Right lobe of liver (tissue), 6 donors: ENCODE data around the gene SLAIN2. TPM values are rescaled to one million over a fixed set of nuclear protein-coding genes. Genes with fewer than 3 reads are reported as not detected.

ENCODE experiments used
- ATAC-seq, 4 donors: fragments of 200-7000 bp; cut with Tn5 transposase; one replicate each; pipeline ENCODE4 v1.9.1; 2020; ENCODE audit warnings: mild to moderate bottlenecking in 4 of 4, moderate library complexity in 4 of 4
- DNase-seq, 3 donors: peaks; one replicate each; pipeline ENCODE4 v3.0.0-alpha.2; 2020
- H3K27ac ChIP-seq, 3 donors: fragments of 200-600 bp; one replicate each; pipeline ENCODE4 v1.8.0; 2022
- H3K27me3 ChIP-seq, 2 donors: fragments of 200-600 bp; one replicate each; pipeline ENCODE4 v1.8.0; 2022
- H3K36me3 ChIP-seq, 4 donors: fragments of 200-600 bp; sonication (generic) in 1 of 4; one replicate each; pipeline versions ENCODE4 v1.5.1 to v1.8.0; 2017 to 2022; ENCODE audit warnings: control low read depth in 1 of 4
- H3K4me1 ChIP-seq, 4 donors: fragments of 200-600 bp; sonication (generic) in 1 of 4; one replicate each; pipeline versions ENCODE4 v1.5.1 to v1.8.0; 2017 to 2022; ENCODE audit warnings: control low read depth in 1 of 4
- H3K4me3 ChIP-seq, 3 donors: fragments of 200-600 bp; one replicate each; pipeline ENCODE4 v1.8.0; 2022
- H3K9me3 ChIP-seq, 4 donors: fragments of 200-600 bp; sonication (generic) in 1 of 4; one replicate each; pipeline versions ENCODE4 v1.5.1 to v1.8.0; 2017 to 2022; ENCODE audit warnings: control low read depth in 1 of 4
- POLR2A ChIP-seq: fragments of 450-650 bp; IDR thresholded peaks from one replicate; pipeline ENCODE4 v1.6.1; 2017; ENCODE audit warnings: antibody characterized with exemption, mild to moderate bottlenecking
- WGBS: methylation state at CpG from one replicate; pipeline ENCODE4 v1.1.6; 2018; ENCODE audit warnings: low coverage, low lambda C conversion rate; ENCODE audit not compliant: insufficient coverage; ENCODE audit errors: missing lambda C conversion rate; 5-methylcytosine and 5-hydroxymethylcytosine counted together
- intact Hi-C, 2 donors: fragments of 100-400 bp; cut with DNase I; formaldehyde crosslinking; loops; one replicate each; pipeline versions ENCODE4 v1.11.2 to v1.14.1; 2022
- total RNA-seq, 6 experiments: library from RNA; depleted of rRNA in 2 of 6; stranded (reverse); fragments of >200 nt in 2 of 6; fragmentation: NEBNext Ultra II Directional in 3 of 6; extraction: Animal tissue kit (Norgen Biotek cat#: 25700) in 3 of 6; gene quantifications; one replicate each; pipeline versions ENCODE4 v1.1.0 to v1.2.4, GENCODE V29; 2016 to 2023
- TF ChIP-seq, protein P1 (sequence below), 4 donors: fragments of 200-600 bp in 3 of 4; fragments of 450-650 bp in 1 of 4; IDR thresholded peaks; one replicate each; pipeline versions ENCODE4 v1.5.1 to v1.8.0; 2016 to 2022; ENCODE audit warnings: antibody characterized with exemption in 4 of 4, mild to moderate bottlenecking in 2 of 4
- donor health status: DM: no; HTN: yes; CAD: no.
- donor health status: DM: no; HTN: no; CAD: no.
- donor health status: DM: no; HTN: no; CAD: no.
- donor health status: DM: no; HTN: yes; CAD: no.
- donor health status: DM: no; HTN: yes; CAD: no.

Gene SLAIN2
- total RNA-seq, 6 experiments from 2014 or later: 36.4 to 80.6 (median 45.1) TPM

DNA sequence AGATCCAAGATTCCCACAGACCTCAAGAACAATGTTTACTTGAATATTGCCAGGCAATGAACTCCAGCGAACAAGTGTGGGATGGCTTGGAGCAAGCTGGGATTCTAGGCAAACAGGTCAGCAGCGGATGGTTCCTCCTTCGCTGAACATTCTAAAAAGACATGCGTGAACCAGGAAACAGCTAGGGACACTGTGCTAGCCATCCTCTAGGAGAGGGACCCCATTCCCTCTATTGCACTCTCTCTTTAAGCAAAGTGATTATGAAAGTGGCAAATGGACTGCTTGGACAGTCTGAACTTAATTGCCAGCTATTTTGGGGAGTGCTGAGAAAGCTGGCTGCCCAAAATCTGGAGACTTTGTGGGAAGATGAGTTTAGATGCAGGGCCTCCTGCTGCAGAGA lies 41.8 kb upstream of the SLAIN2 start:
- no peaks in the 10 kb centered on the region for H3K36me3 ChIP-seq
- no peaks in the 10 kb centered on the region for H3K27me3 ChIP-seq
- no peaks in the 10 kb centered on the region for H3K9me3 ChIP-seq
- no peak for DNase-seq
- intact Hi-C loops: no loop called here
- H3K4me1 ChIP-seq: no peaks in the 10 kb centered on the region
- no peak for ATAC-seq
- WGBS: 84% methylated on average over 3 of the region's 4 CpGs
- no peak overlapping the region for H3K27ac ChIP-seq
- TF ChIP-seq, protein P1, sequence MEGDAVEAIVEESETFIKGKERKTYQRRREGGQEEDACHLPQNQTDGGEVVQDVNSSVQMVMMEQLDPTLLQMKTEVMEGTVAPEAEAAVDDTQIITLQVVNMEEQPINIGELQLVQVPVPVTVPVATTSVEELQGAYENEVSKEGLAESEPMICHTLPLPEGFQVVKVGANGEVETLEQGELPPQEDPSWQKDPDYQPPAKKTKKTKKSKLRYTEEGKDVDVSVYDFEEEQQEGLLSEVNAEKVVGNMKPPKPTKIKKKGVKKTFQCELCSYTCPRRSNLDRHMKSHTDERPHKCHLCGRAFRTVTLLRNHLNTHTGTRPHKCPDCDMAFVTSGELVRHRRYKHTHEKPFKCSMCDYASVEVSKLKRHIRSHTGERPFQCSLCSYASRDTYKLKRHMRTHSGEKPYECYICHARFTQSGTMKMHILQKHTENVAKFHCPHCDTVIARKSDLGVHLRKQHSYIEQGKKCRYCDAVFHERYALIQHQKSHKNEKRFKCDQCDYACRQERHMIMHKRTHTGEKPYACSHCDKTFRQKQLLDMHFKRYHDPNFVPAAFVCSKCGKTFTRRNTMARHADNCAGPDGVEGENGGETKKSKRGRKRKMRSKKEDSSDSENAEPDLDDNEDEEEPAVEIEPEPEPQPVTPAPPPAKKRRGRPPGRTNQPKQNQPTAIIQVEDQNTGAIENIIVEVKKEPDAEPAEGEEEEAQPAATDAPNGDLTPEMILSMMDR (IDR thresholded peaks at IDR 0.05): no peak
- no peak for TF ChIP-seq POLR2A
- H3K4me3 ChIP-seq: no peak overlapping the region

DNA sequence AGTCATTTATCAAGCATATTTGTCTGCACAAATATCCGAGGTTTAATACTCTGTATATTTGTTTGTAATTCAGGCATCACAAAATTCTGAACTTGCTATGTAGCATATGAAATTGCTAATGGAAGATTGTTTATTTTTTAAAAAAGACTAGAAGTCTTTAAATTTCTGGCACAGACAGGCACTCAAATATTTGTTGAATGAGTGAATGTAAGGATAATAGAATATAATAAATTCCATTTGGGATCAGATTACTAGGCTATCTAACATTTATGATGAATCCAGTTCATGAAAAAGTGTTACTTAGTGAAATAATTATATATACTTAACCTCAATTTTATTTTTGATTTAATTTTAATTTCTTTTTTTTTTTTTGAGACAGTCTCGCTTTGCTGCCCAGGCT lies 41.3 kb upstream of the SLAIN2 start:
- no peaks in the 10 kb centered on the region for H3K4me1 ChIP-seq
- 66% methylated on average over 2 of the region's 2 CpGs for WGBS
- ATAC-seq (no peak), DNase-seq (no peak)
- H3K27me3 ChIP-seq: no peaks in the 10 kb centered on the region
- H3K36me3 ChIP-seq: no peaks in the 10 kb centered on the region
- no peaks in the 10 kb centered on the region for H3K9me3 ChIP-seq
- intact Hi-C loops: no loop called here
- no peak overlapping the region for H3K27ac ChIP-seq
- TF ChIP-seq, protein P1 (IDR thresholded peaks at IDR 0.05): no peak
- no peak for TF ChIP-seq POLR2A
- no peak overlapping the region for H3K4me3 ChIP-seq

DNA sequence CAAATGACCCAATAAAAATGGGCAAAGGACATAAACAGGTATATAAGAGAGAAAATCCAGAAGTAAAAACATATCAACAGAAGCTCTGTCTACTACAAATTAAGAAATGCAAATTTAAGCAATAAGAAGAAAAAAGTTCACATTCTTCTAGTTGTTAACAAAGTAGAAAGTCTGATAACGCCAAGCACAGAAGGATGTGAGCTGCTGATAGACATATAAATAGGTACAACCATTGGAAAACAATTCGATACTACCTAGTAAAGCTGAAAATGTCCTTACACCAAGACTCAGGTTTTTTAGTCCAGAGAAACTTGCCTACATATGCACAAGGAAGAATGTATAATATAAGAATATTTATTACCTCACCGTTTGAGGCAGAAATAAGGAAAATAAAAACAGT lies 35.8 kb upstream of the SLAIN2 start:
- H3K27me3 ChIP-seq: no peaks in the 10 kb centered on the region
- TF ChIP-seq, protein P1 (IDR thresholded peaks at IDR 0.05): no peak
- TF ChIP-seq POLR2A: no peak
- H3K36me3 ChIP-seq: no peaks in the 10 kb centered on the region
- no peak overlapping the region for H3K27ac ChIP-seq
- WGBS: 58% methylated on average over 3 of the region's 3 CpGs
- no peaks in the 10 kb centered on the region for H3K9me3 ChIP-seq
- no peak overlapping the region for H3K4me3 ChIP-seq
- intact Hi-C loops: no loop called here
- no peaks in the 10 kb centered on the region for H3K4me1 ChIP-seq
- ATAC-seq (no peak), DNase-seq (no peak)

DNA sequence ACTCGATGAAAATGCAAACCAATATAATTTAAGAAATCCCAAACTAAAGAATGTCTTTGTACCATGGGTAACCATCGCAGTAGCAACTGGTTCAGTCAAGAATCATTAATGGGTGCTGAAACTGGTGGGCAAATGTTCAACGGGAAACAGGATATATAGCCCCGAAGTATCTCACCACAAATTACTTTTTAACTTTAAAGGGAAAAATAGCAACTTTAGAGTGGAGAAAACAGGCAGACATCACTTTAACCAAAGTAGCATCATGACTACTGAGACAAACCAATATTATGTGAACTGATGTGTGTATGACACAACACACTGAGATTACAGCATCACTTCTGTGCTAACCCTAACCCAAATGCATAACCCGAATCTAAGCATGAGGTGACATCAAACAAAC lies 33.8 kb upstream of the SLAIN2 start:
- ATAC-seq (no peak), DNase-seq (no peak)
- no peak overlapping the region for H3K27ac ChIP-seq
- H3K9me3 ChIP-seq: no peaks in the 10 kb centered on the region
- H3K36me3 ChIP-seq: no peaks in the 10 kb centered on the region
- no peaks in the 10 kb centered on the region for H3K27me3 ChIP-seq
- no peak overlapping the region for H3K4me3 ChIP-seq
- WGBS: 75% methylated on average over 5 of the region's 5 CpGs
- intact Hi-C loops: no loop called here
- TF ChIP-seq, protein P1 (IDR thresholded peaks at IDR 0.05): no peak
- H3K4me1 ChIP-seq: no peaks in the 10 kb centered on the region

DNA sequence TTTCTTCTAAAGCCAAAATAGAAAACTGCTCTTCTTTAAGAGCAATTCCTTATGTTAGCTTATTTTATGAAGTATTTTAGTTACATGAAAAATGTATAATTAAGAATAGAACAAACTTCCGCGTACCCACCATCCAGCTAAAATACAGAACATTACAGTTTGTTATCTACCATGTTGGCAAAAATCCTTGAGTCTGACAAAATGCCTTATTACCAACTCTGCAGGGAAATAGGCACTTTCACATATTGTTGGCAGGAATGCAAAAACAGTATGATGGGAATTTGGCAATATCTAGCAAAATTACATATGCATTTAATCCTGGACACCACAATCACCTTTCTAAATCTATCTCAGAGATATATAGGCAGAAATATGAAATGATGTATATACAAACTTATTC lies 32.4 kb upstream of the SLAIN2 start:
- Histone ChIP-seq H3K27ac (no peak overlapping the region), H3K9me3 (no peaks in the 10 kb centered on the region), H3K4me1 (no peaks in the 10 kb centered on the region), H3K4me3 (no peak overlapping the region), H3K36me3 (no peaks in the 10 kb centered on the region), H3K27me3 (no peaks in the 10 kb centered on the region)
- intact Hi-C loops: no loop called here
- 96% methylated on average over 2 of the region's 2 CpGs for WGBS
- DNase-seq (no peak), ATAC-seq (no peak)
- no peak for TF ChIP-seq POLR2A
- TF ChIP-seq, protein P1 (IDR thresholded peaks at IDR 0.05): no peak
